ENCODE data around the gene CYB561D1. TPM values are rescaled to one million over a fixed set of nuclear protein-coding genes. Genes with fewer than 3 reads are reported as not detected.
"Not testable (repeated sequence)": the region's sequence is repeated elsewhere in the genome, so short reads cannot be mapped to it uniquely, and the experiment has no call there.

The CYB561D1 gene
- 10 to 100 TPM in 2 of 7 donors, 1 to 10 TPM in 5; 3.8 to 11.7 (median 9.3) TPM for total RNA-seq
- 10 to 100 TPM in 1 of 2 donors, 1 to 10 TPM in 1; 4.8 to 10.3 TPM for polyA plus RNA-seq
- long read RNA-seq, donor 1, partial matches to known transcripts = 2 of 7 reads
- long read RNA-seq, donor 1, other reads (novel, unspliced or antisense) = 1 of 7 reads
- long read RNA-seq, donor 2, partial matches to known transcripts = 0 of 2 reads
- long read RNA-seq, donor 2, other reads (novel, unspliced or antisense) = 0 of 2 reads
- long read RNA-seq, donor 3, full-length matches to known transcripts = 4 of 13 reads
- long read RNA-seq, donor 3, partial matches to known transcripts = 1 of 13 reads
- long read RNA-seq, donor 3, other reads (novel, unspliced or antisense) = 8 of 13 reads

GRCh38 chr1:109493805-109494539, at the start of gene CYB561D1:
Gene CYB561D1 (plus strand): TSS chr1:109494094. CDS start chr1:109494140, 46 bp downstream.
- WGBS, 3 donors = 0 to 3% (median 0%) methylated on average over 23 to 44 of the region's 44 CpGs
- intact Hi-C loops (cut with DNase I) = loop anchor here in 3 of 4 donors (5.0 kb wide), 1 partner anchor 38 kb away; no protein-coding TSS in a partner anchor
- H3K36me3 ChIP-seq = no peaks in the 10 kb centered on the region
- TF ChIP-seq CTCF (IDR thresholded peaks at IDR 0.05) (peak; percentile 92 to 95 (median 92)), POLR2A (IDR thresholded peaks at IDR 0.05) (peak; percentile 46), EP300 (IDR thresholded peaks at IDR 0.05) (no peak)
- H3K9me3 ChIP-seq = no peaks in the 10 kb centered on the region
- H3K4me3 ChIP-seq = peak within 1 kb of the TSS; percentile 90
- no peaks in the 10 kb centered on the region for H3K27me3 ChIP-seq
- H3K4me1 ChIP-seq (ENCODE audit: insufficient read depth) = peaks cover 10% of the 10 kb centered on the region
- DNase-seq = peak; percentile 84 to 91 (median 87)
- peak within 1 kb of the TSS in 1 of 2 donors; percentile 49 for H3K27ac ChIP-seq

GRCh38 chr1:109444346-109444745, 49.5 kb upstream of the CYB561D1 start:
- H3K4me3 ChIP-seq = no peak overlapping the region

GRCh38 chr1:109445949-109446695, 47.8 kb upstream of the CYB561D1 start:
- DNase-seq; H3K4me1 ChIP-seq (ENCODE audit: insufficient read depth); H3K36me3 ChIP-seq; intact Hi-C loops (cut with DNase I); H3K27ac ChIP-seq; H3K27me3 ChIP-seq; H3K9me3 ChIP-seq; H3K4me3 ChIP-seq: not testable (repeated sequence)
- 31 to 48% (median 33%) methylated on average over 11 of the region's 11 CpGs for WGBS, 3 donors

More at GRCh38 chr1:109444346-109444745, 49.5 kb upstream of the CYB561D1 start:
- no peaks in the 10 kb centered on the region for H3K9me3 ChIP-seq
- TF ChIP-seq EP300 (IDR thresholded peaks at IDR 0.05) (no peak), CTCF (IDR thresholded peaks at IDR 0.05) (no peak), POLR2A (IDR thresholded peaks at IDR 0.05) (no peak)
- H3K27me3 ChIP-seq = no peaks in the 10 kb centered on the region
- 93 to 96% (median 95%) methylated on average over 1 of the region's 1 CpG for WGBS, 3 donors
- H3K27ac ChIP-seq = no peak overlapping the region
- intact Hi-C loops (cut with DNase I) = no loop called here
- no peaks in the 10 kb centered on the region for H3K36me3 ChIP-seq
- no peak for DNase-seq
- no peaks in the 10 kb centered on the region for H3K4me1 ChIP-seq (ENCODE audit: insufficient read depth)

GRCh38 chr1:109447524-109447923, 46.4 kb upstream of the CYB561D1 start:
- 41 to 59% (median 54%) methylated on average over 4 of the region's 4 CpGs for WGBS, 3 donors
- DNase-seq = no peak
- Histone ChIP-seq H3K4me3 (no peak overlapping the region), H3K4me1 (ENCODE audit: insufficient read depth) (no peaks in the 10 kb centered on the region), H3K9me3 (no peaks in the 10 kb centered on the region), H3K27ac (no peak overlapping the region), H3K36me3 (no peaks in the 10 kb centered on the region), H3K27me3 (no peaks in the 10 kb centered on the region)
- intact Hi-C loops (cut with DNase I) = no loop called here
- TF ChIP-seq CTCF (IDR thresholded peaks at IDR 0.05) (no peak), POLR2A (IDR thresholded peaks at IDR 0.05) (no peak), EP300 (IDR thresholded peaks at IDR 0.05) (no peak)
